ENCODE results near the gene PAIP2. TPM values are rescaled to one million over a fixed set of nuclear protein-coding genes. Genes with fewer than 3 reads are reported as not detected.
"Not testable (repeated sequence)": the region's sequence is repeated elsewhere in the genome, so short reads cannot be mapped to it uniquely, and the experiment has no call there.

The PAIP2 gene
- polyA plus RNA-seq, 3 donors = 41.6 to 160 (median 108) TPM

DNA sequence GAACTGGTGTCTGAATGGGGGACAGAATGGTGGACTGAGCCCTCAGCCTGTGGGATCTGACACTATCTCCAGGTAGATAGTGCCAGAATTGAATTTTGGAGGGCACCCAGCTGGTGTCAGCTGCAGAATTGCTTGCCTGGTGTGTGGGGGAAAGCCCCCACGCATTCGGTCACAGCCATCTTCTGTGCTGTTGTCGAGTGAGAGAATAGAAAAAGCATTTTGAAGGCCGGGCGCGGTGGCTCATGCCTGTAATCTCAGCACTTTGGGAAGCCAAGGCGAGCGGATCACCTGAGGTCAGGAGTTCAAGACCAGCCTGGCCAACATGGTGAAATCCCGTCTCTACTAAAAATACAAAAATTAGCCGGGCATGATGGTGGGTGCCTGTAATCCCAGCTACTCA is 45.3 kb downstream of the PAIP2 start:
- H3K27ac ChIP-seq (ENCODE audit: low read depth, low read length) = not testable (repeated sequence)
- WGBS, 3 donors = 96 to 97% (median 96%) methylated on average over 9 to 10 of the region's 10 CpGs

GRCh38 chr5:139387611-139388197 is 46.0 kb downstream of the PAIP2 start:
- 53 to 75% (median 58%) methylated on average over 10 of the region's 10 CpGs for whole genome bisulfite sequencing, 3 donors

GRCh38 chr5:139388198-139388821 is 46.7 kb downstream of the PAIP2 start:
- no peak overlapping the region for H3K27ac ChIP-seq (ENCODE audit: low read depth, low read length)
- WGBS, 3 donors = 10 to 20% (median 17%) methylated on average over 8 of the region's 8 CpGs

More at GRCh38 chr5:139387611-139388197, 46.0 kb downstream of the PAIP2 start:
- no peak overlapping the region for H3K27ac ChIP-seq (ENCODE audit: low read depth, low read length)

GRCh38 chr5:139389701-139390638 is 48.3 kb downstream of the PAIP2 start, which contains the start of gene MZB1:
MZB1 (minus strand) TSS chr5:139389913; CDS start chr5:139389856, 57 bp downstream.
- H3K27ac ChIP-seq (ENCODE audit: low read depth, low read length) = no peak within 1 kb of the TSS
- 61 to 83% (median 67%) methylated on average over 11 of the region's 11 CpGs for WGBS, 3 donors

DNA sequence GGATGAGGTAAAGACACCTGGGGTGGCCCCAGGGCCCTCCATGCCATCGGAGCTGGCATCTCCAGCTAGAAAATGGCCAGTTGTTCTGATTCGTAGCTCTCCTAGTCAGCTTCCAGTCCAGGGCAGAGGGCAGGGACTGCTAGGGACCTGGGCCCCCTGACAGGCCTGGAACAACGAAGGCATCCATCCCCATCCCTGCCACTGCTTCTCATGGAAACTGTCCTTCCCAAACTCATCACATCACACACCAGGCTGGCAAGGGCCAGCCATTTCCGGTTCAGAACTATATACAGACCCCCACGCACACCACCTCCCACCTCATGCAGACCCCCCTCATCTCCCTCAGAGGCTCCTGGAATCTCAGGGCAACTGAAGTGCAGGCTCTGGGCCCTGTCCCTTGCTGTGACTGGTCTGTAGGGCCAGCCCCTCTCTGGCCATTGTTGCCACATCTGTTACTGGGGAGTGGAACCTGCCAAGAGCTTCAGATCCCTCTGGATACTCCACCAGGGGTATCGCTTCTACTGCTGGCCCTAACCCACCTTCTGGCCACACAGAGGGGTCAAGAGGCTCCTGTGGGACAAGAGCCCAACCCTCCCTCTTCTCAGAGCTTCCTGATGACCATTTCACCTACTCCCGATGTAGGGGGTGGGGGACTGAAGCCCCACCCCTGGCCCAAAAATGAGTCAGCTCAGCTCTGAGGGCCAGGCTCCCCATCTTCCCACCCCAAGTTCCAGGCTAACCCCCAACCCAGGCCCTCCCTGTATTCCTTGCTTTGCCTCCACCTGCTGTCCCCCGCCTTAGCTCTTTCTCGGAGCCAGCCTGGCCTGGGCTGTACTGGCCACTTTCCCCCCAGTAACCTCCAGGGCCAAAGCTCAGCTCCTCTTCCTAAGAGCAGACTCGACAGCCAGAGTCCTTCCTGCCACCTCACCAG is 49.2 kb downstream of the PAIP2 start:
- H3K27ac ChIP-seq (ENCODE audit: low read depth, low read length) = no peak overlapping the region
- WGBS, 3 donors = 69 to 88% (median 73%) methylated on average over 10 of the region's 10 CpGs

- WGBS, 3 donors = 42 to 71% (median 44%) methylated on average over 21 to 33 of the region's 33 CpGs
- H3K27ac ChIP-seq (ENCODE audit: low read depth, low read length) = no peak overlapping the region
These were observed 50.1 kb downstream of the PAIP2 start for GRCh38 chr5:139391570-139392323.

- 13 to 28% (median 25%) methylated on average over 32 to 36 of the region's 36 CpGs for WGBS, 3 donors
- H3K27ac ChIP-seq (ENCODE audit: low read depth, low read length) = no peak overlapping the region
These were observed 50.6 kb downstream of the PAIP2 start for GRCh38 chr5:139392324-139392677.

GRCh38 chr5:139392678-139393496 is 51.2 kb downstream of the PAIP2 start:
- 4 to 21% (median 11%) methylated on average over 68 to 77 of the region's 77 CpGs for WGBS, 3 donors
- H3K27ac ChIP-seq (ENCODE audit: low read depth, low read length) = no peak overlapping the region

- H3K27ac ChIP-seq (ENCODE audit: low read depth, low read length) = no peak overlapping the region
- 10 to 18% (median 18%) methylated on average over 49 of the region's 49 CpGs for WGBS, 3 donors
These were observed 52.0 kb downstream of the PAIP2 start for GRCh38 chr5:139393497-139394122.

GRCh38 chr5:139394123-139394653 is 52.5 kb downstream of the PAIP2 start:
- WGBS, 3 donors = 2 to 10% (median 5%) methylated on average over 55 to 62 of the region's 62 CpGs
- H3K27ac ChIP-seq (ENCODE audit: low read depth, low read length) = no peak overlapping the region

GRCh38 chr5:139394654-139395566 is 53.3 kb downstream of the PAIP2 start, which contains the start of gene PROB1:
PROB1 (minus strand) TSS chr5:139395104; CDS start chr5:139395081, 23 bp downstream.
- H3K27ac ChIP-seq (ENCODE audit: low read depth, low read length) = no peak within 1 kb of the TSS
- 17 to 44% (median 40%) methylated on average over 66 to 76 of the region's 76 CpGs for WGBS, 3 donors

GRCh38 chr5:139395844-139396640 is 54.4 kb downstream of the PAIP2 start:
- H3K27ac ChIP-seq (ENCODE audit: low read depth, low read length) = no peak overlapping the region
- WGBS, 3 donors = 79 to 85% (median 82%) methylated on average over 8 of the region's 8 CpGs

- H3K27ac ChIP-seq (ENCODE audit: low read depth, low read length) = no peak overlapping the region
- 85 to 95% (median 87%) methylated on average over 8 of the region's 8 CpGs for WGBS, 3 donors
These were observed 55.0 kb downstream of the PAIP2 start for GRCh38 chr5:139396691-139397090.

DNA sequence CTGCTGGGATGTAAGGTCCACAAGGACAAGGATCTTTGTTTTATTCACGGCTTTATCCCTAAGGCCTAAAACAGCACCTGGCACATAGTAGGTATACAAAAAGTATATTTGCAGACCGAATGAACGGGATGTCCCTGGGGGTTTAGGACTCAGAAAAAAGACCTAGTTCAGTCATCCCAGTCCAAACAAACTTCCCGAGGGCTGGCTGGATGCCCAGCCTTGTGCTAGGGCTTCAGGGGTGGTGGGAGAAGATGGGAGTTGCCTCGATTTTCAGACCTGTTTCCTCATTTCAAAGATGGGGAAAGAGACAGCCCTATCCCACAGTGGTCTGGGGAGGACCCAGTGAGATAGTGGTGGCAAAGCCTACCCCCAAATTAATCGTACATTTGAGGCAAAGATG is 56.3 kb downstream of the PAIP2 start:
- H3K27ac ChIP-seq (ENCODE audit: low read depth, low read length) = no peak overlapping the region
- WGBS, 3 donors = 50 to 59% (median 51%) methylated on average over 6 of the region's 6 CpGs
